Adrenal gland (tissue), 5 donors: ENCODE measurements around the gene RAP1GAP2.

ENCODE experiments used
- POLR2A ChIP-seq, 2 donors: fragments of 450-650 bp; IDR thresholded peaks; one replicate each; pipeline ENCODE4 v1.6.1; 2017; ENCODE audit warnings: antibody characterized with exemption in 2 of 2, mild to moderate bottlenecking in 2 of 2, moderate library complexity in 1 of 2
- TF ChIP-seq, protein P1 (sequence below), 6 experiments: fragments of 450-650 bp in 4 of 6; fragments of 200-600 bp in 2 of 6; sonication (generic) in 1 of 6; IDR thresholded peaks; 1 replicate in 5 of 6; 2 replicates in 1 of 6; pipeline versions ENCODE4 v1.5.1 to v1.8.0; 2016 to 2021; ENCODE audit warnings: antibody characterized with exemption in 6 of 6, mild to moderate bottlenecking in 2 of 6, moderate library complexity in 1 of 6
- donor health status: DM: no; HTN: no; CAD: no.

GRCh38 chr17:2936351-2936750, 140.1 kb downstream of the RAP1GAP2 start:
- TF ChIP-seq, protein P1, sequence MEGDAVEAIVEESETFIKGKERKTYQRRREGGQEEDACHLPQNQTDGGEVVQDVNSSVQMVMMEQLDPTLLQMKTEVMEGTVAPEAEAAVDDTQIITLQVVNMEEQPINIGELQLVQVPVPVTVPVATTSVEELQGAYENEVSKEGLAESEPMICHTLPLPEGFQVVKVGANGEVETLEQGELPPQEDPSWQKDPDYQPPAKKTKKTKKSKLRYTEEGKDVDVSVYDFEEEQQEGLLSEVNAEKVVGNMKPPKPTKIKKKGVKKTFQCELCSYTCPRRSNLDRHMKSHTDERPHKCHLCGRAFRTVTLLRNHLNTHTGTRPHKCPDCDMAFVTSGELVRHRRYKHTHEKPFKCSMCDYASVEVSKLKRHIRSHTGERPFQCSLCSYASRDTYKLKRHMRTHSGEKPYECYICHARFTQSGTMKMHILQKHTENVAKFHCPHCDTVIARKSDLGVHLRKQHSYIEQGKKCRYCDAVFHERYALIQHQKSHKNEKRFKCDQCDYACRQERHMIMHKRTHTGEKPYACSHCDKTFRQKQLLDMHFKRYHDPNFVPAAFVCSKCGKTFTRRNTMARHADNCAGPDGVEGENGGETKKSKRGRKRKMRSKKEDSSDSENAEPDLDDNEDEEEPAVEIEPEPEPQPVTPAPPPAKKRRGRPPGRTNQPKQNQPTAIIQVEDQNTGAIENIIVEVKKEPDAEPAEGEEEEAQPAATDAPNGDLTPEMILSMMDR (IDR thresholded peaks at IDR 0.05) = no peak
- no peak for TF ChIP-seq POLR2A (IDR thresholded peaks at IDR 0.05)
